ENCODE measurements around the gene ARHGAP36. TPM values are rescaled to one million over a fixed set of nuclear protein-coding genes. Genes with fewer than 3 reads are reported as not detected.

The ARHGAP36 gene
- total and polyA plus RNA-seq, 4 experiments from 2014 or later: not detected

Other genes starting within 250 kb of the ARHGAP36 start
- 10 to 100 TPM; 13.6 to 13.7 TPM for gene ENOX2, start 155.1 kb upstream of the ARHGAP36 start, total RNA-seq
- gene ENOX2, start 155.1 kb upstream of the ARHGAP36 start, polyA plus RNA-seq: 10 to 100 TPM; 16.2 to 19.3 TPM
- not detected for gene IGSF1, start 231.0 kb downstream of the ARHGAP36 start, total RNA-seq
- gene IGSF1, start 231.0 kb downstream of the ARHGAP36 start, polyA plus RNA-seq: not detected

Data from CD4-positive, alpha-beta memory T cell (primary cell).